ENCODE measurements around the gene PXDN. TPM values are rescaled to one million over a fixed set of nuclear protein-coding genes. Genes with fewer than 3 reads are reported as not detected.
"Not testable (repeated sequence)": the region's sequence is repeated elsewhere in the genome, so short reads cannot be mapped to it uniquely, and the experiment has no call there.

The PXDN gene
- total and polyA plus RNA-seq, 2 donors (not counting 1 experiment from before 2014, with no cell fraction given) = 0.21 to 1.4 TPM

GRCh38 chr2:1681017-1681318 lies 63.3 kb downstream of the PXDN start:
- Histone ChIP-seq H3K4me2 (replicated peaks; ENCODE audit: low read depth, low read length, poor library complexity, severe bottlenecking) (no peak overlapping the region), H3K4me3 (ENCODE audit: control extremely low read depth in 1 of 5, extremely low read depth in 1 of 5, insufficient read depth in 1 of 5, low read depth in 2 of 5, low read length in 4 of 5) (no peak overlapping the region), H3K9me3 (ENCODE audit: control extremely low read depth in 1 of 3, control insufficient read depth in 2 of 3, insufficient read depth in 1 of 3, low read length in 2 of 3) (peaks cover 0 to 16% (median 0%) of the 10 kb centered on the region in 3 donors), H3K79me2 (ENCODE audit: control insufficient read depth, insufficient read depth, low read length) (no peaks in the 10 kb centered on the region), H3K27me3 (replicated peaks in 1 of 4; ENCODE audit: control extremely low read depth in 1 of 4, control insufficient read depth in 3 of 4, insufficient read depth in 4 of 4, low read length in 3 of 4) (no peaks in the 10 kb centered on the region), H3K27ac (ENCODE audit: low read length in 2 of 2) (no peak overlapping the region), H3K36me3 (replicated peaks in 1 of 2; ENCODE audit: control extremely low read depth in 1 of 2, control insufficient read depth in 1 of 2, extremely low read depth in 1 of 2, insufficient read depth in 2 of 2, low read length in 1 of 2) (no peaks in the 10 kb centered on the region), H4K20me1 (ENCODE audit: control insufficient read depth, insufficient read depth, low read length, poor library complexity, severe bottlenecking) (no peaks in the 10 kb centered on the region), H3K9ac (ENCODE audit: low read length) (no peak overlapping the region), H3K4me1 (ENCODE audit: control insufficient read depth in 2 of 2, insufficient read depth in 2 of 2, low read length in 2 of 2) (no peaks in the 10 kb centered on the region), H2AFZ (ENCODE audit: insufficient read depth, low read depth, low read length, poor library complexity, severe bottlenecking) (no peak overlapping the region)
- H3K4me1 Mint-ChIP-seq = no peaks in the 10 kb centered on the region
- ChIA-PET POLR2A (no interaction called here), CTCF (no interaction called here)
- 20% methylated on average over 3 of the region's 3 CpGs for WGBS (ENCODE audit: insufficient coverage)
- no peak overlapping the region for H3K27ac Mint-ChIP-seq
- no peak for DNase-seq
- no peaks in the 10 kb centered on the region for H3K27me3 Mint-ChIP-seq
- intact Hi-C loops (cut with micrococcal nuclease) = no loop called here
- no peak overlapping the region for H3K4me3 Mint-ChIP-seq
- no peaks in the 10 kb centered on the region for H3K9me3 Mint-ChIP-seq (ENCODE audit: insufficient read depth)
- TF ChIP-seq EZH2 (IDR thresholded peaks at IDR 0.05; ENCODE audit: borderline replicate concordance, insufficient read depth, low read depth, low read length, poor library complexity, severe bottlenecking) (no peak), CTCF (IDR thresholded peaks at IDR 0.05) (no peak)
- no peak for ATAC-seq (ENCODE audit: low read depth)

GRCh38 chr2:1680222-1681016 lies 63.9 kb downstream of the PXDN start:
- Histone ChIP-seq H2AFZ (ENCODE audit: insufficient read depth, low read depth, low read length, poor library complexity, severe bottlenecking) (no peak overlapping the region), H3K4me1 (ENCODE audit: control insufficient read depth in 2 of 2, insufficient read depth in 2 of 2, low read length in 2 of 2) (no peaks in the 10 kb centered on the region), H3K9ac (ENCODE audit: low read length) (no peak overlapping the region), H3K36me3 (replicated peaks in 1 of 2; ENCODE audit: control extremely low read depth in 1 of 2, control insufficient read depth in 1 of 2, extremely low read depth in 1 of 2, insufficient read depth in 2 of 2, low read length in 1 of 2) (no peaks in the 10 kb centered on the region), H3K9me3 (ENCODE audit: control extremely low read depth in 1 of 3, control insufficient read depth in 2 of 3, insufficient read depth in 1 of 3, low read length in 2 of 3) (peaks cover 0 to 11% (median 0%) of the 10 kb centered on the region in 3 donors), H3K27ac (ENCODE audit: low read length in 2 of 2) (no peak overlapping the region), H3K27me3 (replicated peaks in 1 of 4; ENCODE audit: control extremely low read depth in 1 of 4, control insufficient read depth in 3 of 4, insufficient read depth in 4 of 4, low read length in 3 of 4) (no peaks in the 10 kb centered on the region), H3K4me2 (replicated peaks; ENCODE audit: low read depth, low read length, poor library complexity, severe bottlenecking) (no peak overlapping the region), H3K4me3 (ENCODE audit: control extremely low read depth in 1 of 5, extremely low read depth in 1 of 5, insufficient read depth in 1 of 5, low read depth in 2 of 5, low read length in 4 of 5) (no peak overlapping the region), H3K79me2 (ENCODE audit: control insufficient read depth, insufficient read depth, low read length) (no peaks in the 10 kb centered on the region), H4K20me1 (ENCODE audit: control insufficient read depth, insufficient read depth, low read length, poor library complexity, severe bottlenecking) (no peaks in the 10 kb centered on the region)
- DNase-seq (no peak), ATAC-seq (ENCODE audit: low read depth) (no peak)
- TF ChIP-seq EZH2 (IDR thresholded peaks at IDR 0.05; ENCODE audit: borderline replicate concordance, insufficient read depth, low read depth, low read length, poor library complexity, severe bottlenecking) (no peak), CTCF (IDR thresholded peaks at IDR 0.05) (no peak)
- POLR2A ChIA-PET = no interaction called here
- CTCF ChIA-PET = no interaction called here
- intact Hi-C loops (cut with micrococcal nuclease) = no loop called here
- Mint-ChIP-seq H3K4me3 (no peak overlapping the region), H3K9me3 (ENCODE audit: insufficient read depth) (no peaks in the 10 kb centered on the region), H3K27me3 (no peaks in the 10 kb centered on the region), H3K27ac (no peak overlapping the region), H3K4me1 (no peaks in the 10 kb centered on the region)
- 87% methylated on average over 26 of the region's 33 CpGs for WGBS (ENCODE audit: insufficient coverage)

GRCh38 chr2:1679488-1680039 lies 64.8 kb downstream of the PXDN start:
- DNase-seq; POLR2A ChIA-PET; H4K20me1 ChIP-seq (ENCODE audit: control insufficient read depth, insufficient read depth, low read length, poor library complexity, severe bottlenecking); H3K27ac Mint-ChIP-seq; H3K4me1 Mint-ChIP-seq; H3K79me2 ChIP-seq (ENCODE audit: control insufficient read depth, insufficient read depth, low read length); H2AFZ ChIP-seq (ENCODE audit: insufficient read depth, low read depth, low read length, poor library complexity, severe bottlenecking); H3K4me3 ChIP-seq (ENCODE audit: control extremely low read depth in 1 of 5, extremely low read depth in 1 of 5, insufficient read depth in 1 of 5, low read depth in 2 of 5, low read length in 4 of 5); H3K4me2 ChIP-seq (replicated peaks; ENCODE audit: low read depth, low read length, poor library complexity, severe bottlenecking); intact Hi-C loops (cut with micrococcal nuclease); H3K27ac ChIP-seq (ENCODE audit: low read length in 2 of 2); H3K36me3 ChIP-seq (replicated peaks in 1 of 2; ENCODE audit: control extremely low read depth in 1 of 2, control insufficient read depth in 1 of 2, extremely low read depth in 1 of 2, insufficient read depth in 2 of 2, low read length in 1 of 2); H3K4me1 ChIP-seq (ENCODE audit: control insufficient read depth in 2 of 2, insufficient read depth in 2 of 2, low read length in 2 of 2); CTCF ChIA-PET; H3K27me3 ChIP-seq (replicated peaks in 1 of 4; ENCODE audit: control extremely low read depth in 1 of 4, control insufficient read depth in 3 of 4, insufficient read depth in 4 of 4, low read length in 3 of 4); H3K9ac ChIP-seq (ENCODE audit: low read length); H3K27me3 Mint-ChIP-seq; H3K9me3 Mint-ChIP-seq (ENCODE audit: insufficient read depth); H3K4me3 Mint-ChIP-seq; ATAC-seq (ENCODE audit: low read depth): not testable (repeated sequence)
- 96% methylated on average over 11 of the region's 11 CpGs for WGBS (ENCODE audit: insufficient coverage)
- H3K9me3 ChIP-seq (ENCODE audit: control extremely low read depth in 1 of 3, control insufficient read depth in 2 of 3, insufficient read depth in 1 of 3, low read length in 2 of 3) = peaks cover 0 to 11% (median 0%) of the 10 kb centered on the region in 3 donors
